Mesendoderm (in vitro differentiated cells): Measurements from ENCODE around the gene CISTR.

Experiments used
- DNase-seq: peaks from one replicate; pipeline ENCODE4 v3.0.0; 2013
- H2AK5ac ChIP-seq: 2 replicates; pipeline ENCODE4 v1.6.1; 2013; ENCODE audit warnings: low read length, inconsistent platforms
- H2BK120ac ChIP-seq: 2 replicates; pipeline ENCODE4 v1.6.1; 2013; ENCODE audit warnings: low read depth, mild to moderate bottlenecking, low read length, moderate library complexity, mixed read lengths
- H2BK15ac ChIP-seq: replicated peaks from 2 replicates; pipeline ENCODE4 v1.6.1; 2013; ENCODE audit warnings: low read depth, mild to moderate bottlenecking, moderate library complexity
- H2BK5ac ChIP-seq: 2 replicates; pipeline ENCODE4 v1.6.1; 2013; ENCODE audit warnings: low read length, inconsistent platforms
- H3K18ac ChIP-seq: 2 replicates; pipeline ENCODE4 v1.6.1; 2013; ENCODE audit warnings: mild to moderate bottlenecking, low read length, mixed read lengths
- H3K23ac ChIP-seq: one replicate; pipeline ENCODE4 v1.6.1; 2013; ENCODE audit warnings: low read length
- H3K27ac ChIP-seq: 2 replicates; pipeline ENCODE4 v1.5.1; 2013; ENCODE audit warnings: low read depth, mild to moderate bottlenecking, inconsistent platforms, low read length, moderate library complexity
- H3K27me3 ChIP-seq: 2 replicates; pipeline ENCODE4 v1.6.1; 2013; ENCODE audit warnings: low read length, control low read depth, mild to moderate bottlenecking, inconsistent platforms; ENCODE audit not compliant: insufficient read depth, poor library complexity
- H3K36me3 ChIP-seq: 2 replicates; pipeline ENCODE4 v1.6.1; 2013; ENCODE audit warnings: low read length, inconsistent platforms; ENCODE audit not compliant: control insufficient read depth, insufficient read depth
- H3K4ac ChIP-seq: one replicate; pipeline ENCODE4 v1.6.1; 2013; ENCODE audit warnings: low read depth, mild to moderate bottlenecking, low read length, moderate library complexity
- H3K4me1 ChIP-seq: 2 replicates; pipeline ENCODE4 v1.6.1; 2013; ENCODE audit warnings: low read depth, low read length, inconsistent platforms; ENCODE audit not compliant: control insufficient read depth
- H3K4me2 ChIP-seq: 2 replicates; pipeline ENCODE4 v1.6.1; 2013; ENCODE audit warnings: low read length
- H3K4me3 ChIP-seq: 2 replicates; pipeline ENCODE4 v1.5.1; 2013; ENCODE audit warnings: mild to moderate bottlenecking, low read length
- H3K56ac ChIP-seq: one replicate; pipeline ENCODE4 v1.6.1; 2013; ENCODE audit warnings: low read length
- H3K79me1 ChIP-seq: 2 replicates; pipeline ENCODE4 v1.6.1; 2013; ENCODE audit warnings: low read length, inconsistent platforms
- H3K79me2 ChIP-seq: 2 replicates; pipeline ENCODE4 v1.6.1; 2013; ENCODE audit warnings: mild to moderate bottlenecking, low read length; ENCODE audit not compliant: control insufficient read depth, insufficient read depth
- H3K9ac ChIP-seq: 2 replicates; pipeline ENCODE4 v1.6.1; 2013; ENCODE audit warnings: low read length, inconsistent platforms
- H4K5ac ChIP-seq: one replicate; pipeline ENCODE4 v1.6.1; 2013; ENCODE audit warnings: low read length
- H4K8ac ChIP-seq: one replicate; pipeline ENCODE4 v1.6.1; 2013; ENCODE audit warnings: low read depth, mild to moderate bottlenecking, control low read depth, low read length, moderate library complexity
- WGBS: extraction: QIAGEN DNeasy Blood & Tissue Kit; methylation state at CpG from one replicate; pipeline ENCODE4 v1.1.7; 2013; ENCODE audit warnings: low lambda C conversion rate, missing lambda C conversion rate; ENCODE audit not compliant: insufficient coverage; ENCODE audit errors: extremely low coverage; 5-methylcytosine and 5-hydroxymethylcytosine counted together

CISTR gene

GRCh38 chr12:53775478-53776145 is 23.8 kb upstream of the CISTR start:
- Histone ChIP-seq H3K4me1 (no peaks in the 10 kb centered on the region), H3K4ac (no peak overlapping the region), H3K23ac (no peak overlapping the region), H3K4me3 (no peak overlapping the region), H3K79me2 (no peaks in the 10 kb centered on the region), H3K9ac (no peak overlapping the region), H2BK5ac (no peak overlapping the region), H2AK5ac (no peak overlapping the region), H2BK120ac (no peak overlapping the region), H3K27me3 (no peaks in the 10 kb centered on the region), H4K8ac (no peak overlapping the region), H3K56ac (no peak overlapping the region), H3K18ac (no peak overlapping the region), H3K4me2 (no peak overlapping the region), H4K5ac (no peak overlapping the region), H3K27ac (no peak overlapping the region), H3K79me1 (no peaks in the 10 kb centered on the region), H3K36me3 (no peaks in the 10 kb centered on the region), H2BK15ac (no peak overlapping the region)
- no CpG with 5 or more reads among the region's 6 CpGs for WGBS
- DNase-seq = no peak

GRCh38 chr12:53770281-53770680 is 18.5 kb upstream of the CISTR start:
- Histone ChIP-seq H3K27me3 (no peaks in the 10 kb centered on the region), H3K23ac (no peak overlapping the region), H3K4me3 (no peak overlapping the region), H3K79me1 (no peaks in the 10 kb centered on the region), H3K4ac (no peak overlapping the region), H3K56ac (no peak overlapping the region), H3K27ac (no peak overlapping the region), H4K5ac (no peak overlapping the region), H3K4me2 (no peak overlapping the region), H2AK5ac (no peak overlapping the region), H3K18ac (no peak overlapping the region), H2BK120ac (no peak overlapping the region), H3K79me2 (no peaks in the 10 kb centered on the region), H3K9ac (no peak overlapping the region), H4K8ac (no peak overlapping the region), H3K4me1 (no peaks in the 10 kb centered on the region), H3K36me3 (no peaks in the 10 kb centered on the region), H2BK5ac (no peak overlapping the region), H2BK15ac (no peak overlapping the region)
- no peak for DNase-seq

- no peak overlapping the region for H3K18ac ChIP-seq
- no peak overlapping the region for H3K4me3 ChIP-seq
- H2AK5ac ChIP-seq = no peak overlapping the region
- H3K27me3 ChIP-seq = no peaks in the 10 kb centered on the region
- H3K56ac ChIP-seq = no peak overlapping the region
- no peak overlapping the region for H2BK5ac ChIP-seq
- WGBS = no CpG with 5 or more reads among the region's 5 CpGs
- H2BK120ac ChIP-seq = no peak overlapping the region
- no peaks in the 10 kb centered on the region for H3K79me1 ChIP-seq
- no peak overlapping the region for H3K4me2 ChIP-seq
- no peak for DNase-seq
- H3K23ac ChIP-seq = no peak overlapping the region
- H3K79me2 ChIP-seq = no peaks in the 10 kb centered on the region
- no peak overlapping the region for H3K4ac ChIP-seq
- no peaks in the 10 kb centered on the region for H3K4me1 ChIP-seq
- no peak overlapping the region for H4K5ac ChIP-seq
- H2BK15ac ChIP-seq = no peak overlapping the region
- no peak overlapping the region for H3K9ac ChIP-seq
- no peak overlapping the region for H3K27ac ChIP-seq
- no peak overlapping the region for H4K8ac ChIP-seq
- no peaks in the 10 kb centered on the region for H3K36me3 ChIP-seq
Observed at GRCh38 chr12:53768976-53769375, 17.2 kb upstream of the CISTR start.

- DNase-seq = peak; percentile 54
- Histone ChIP-seq H4K5ac (no peak overlapping the region), H2BK15ac (no peak overlapping the region), H2AK5ac (no peak overlapping the region), H3K27me3 (no peaks in the 10 kb centered on the region), H3K79me2 (no peaks in the 10 kb centered on the region), H3K36me3 (no peaks in the 10 kb centered on the region), H3K4me2 (no peak overlapping the region), H3K4ac (no peak overlapping the region), H3K9ac (no peak overlapping the region), H3K27ac (no peak overlapping the region), H3K56ac (no peak overlapping the region), H3K4me1 (no peaks in the 10 kb centered on the region), H3K79me1 (no peaks in the 10 kb centered on the region), H3K18ac (no peak overlapping the region), H3K4me3 (no peak overlapping the region), H2BK120ac (no peak overlapping the region), H3K23ac (no peak overlapping the region), H2BK5ac (no peak overlapping the region), H4K8ac (no peak overlapping the region)
- WGBS = no CpG with 5 or more reads among the region's 3 CpGs
Observed at GRCh38 chr12:53766881-53767280, 15.1 kb upstream of the CISTR start.

- no peak overlapping the region for H3K4me2 ChIP-seq
- H3K4ac ChIP-seq = no peak overlapping the region
- H3K18ac ChIP-seq = no peak overlapping the region
- no peak overlapping the region for H2BK15ac ChIP-seq
- H3K27ac ChIP-seq = no peak overlapping the region
- no peak overlapping the region for H3K4me3 ChIP-seq
- no CpG with 5 or more reads among the region's 2 CpGs for WGBS
- no peak overlapping the region for H2BK5ac ChIP-seq
- no peaks in the 10 kb centered on the region for H3K79me2 ChIP-seq
- H3K79me1 ChIP-seq = no peaks in the 10 kb centered on the region
- no peak overlapping the region for H4K8ac ChIP-seq
- no peak overlapping the region for H3K56ac ChIP-seq
- no peak overlapping the region for H2AK5ac ChIP-seq
- no peaks in the 10 kb centered on the region for H3K27me3 ChIP-seq
- H3K9ac ChIP-seq = no peak overlapping the region
- no peak overlapping the region for H2BK120ac ChIP-seq
- no peaks in the 10 kb centered on the region for H3K4me1 ChIP-seq
- no peak overlapping the region for H3K23ac ChIP-seq
- no peak overlapping the region for H4K5ac ChIP-seq
- no peaks in the 10 kb centered on the region for H3K36me3 ChIP-seq
- no peak for DNase-seq
Observed at GRCh38 chr12:53765891-53766290, 14.1 kb upstream of the CISTR start.

GRCh38 chr12:53764615-53765014 is 12.8 kb upstream of the CISTR start:
- Histone ChIP-seq H3K79me2 (no peaks in the 10 kb centered on the region), H3K56ac (no peak overlapping the region), H3K18ac (no peak overlapping the region), H3K23ac (no peak overlapping the region), H3K4me2 (no peak overlapping the region), H2BK5ac (no peak overlapping the region), H3K27ac (no peak overlapping the region), H3K9ac (no peak overlapping the region), H3K4ac (no peak overlapping the region), H3K27me3 (no peaks in the 10 kb centered on the region), H3K4me3 (no peak overlapping the region), H2AK5ac (no peak overlapping the region), H2BK120ac (no peak overlapping the region), H2BK15ac (no peak overlapping the region), H3K36me3 (no peaks in the 10 kb centered on the region), H4K5ac (no peak overlapping the region), H3K79me1 (no peaks in the 10 kb centered on the region), H4K8ac (no peak overlapping the region), H3K4me1 (no peaks in the 10 kb centered on the region)
- DNase-seq = no peak
- WGBS = no CpG with 5 or more reads among the region's 4 CpGs
